ENCODE measurements around the gene SETX.

SETX gene

GRCh38 chr9:132238992-132239391 lies 115.8 kb downstream of the SETX start (continued):
- TF ChIP-seq ZNF280D (tag by site-specific recombination; IDR thresholded peaks at IDR 0.05) (no peak), ZNF785 (tag by site-specific recombination; IDR thresholded peaks at IDR 0.05) (no peak)

- TF ChIP-seq ZNF280C (tag by site-specific recombination; IDR thresholded peaks at IDR 0.05) (no peak), BCL6B (tag by site-specific recombination; IDR thresholded peaks at IDR 0.05) (no peak), ZBTB10 (tag by site-specific recombination; IDR thresholded peaks at IDR 0.05) (no peak), ZBTB44 (tag by site-specific recombination; IDR thresholded peaks at IDR 0.05) (no peak), ZNF366 (tag by site-specific recombination; conservative IDR thresholded peaks at IDR 0.05) (no peak), ZNF658 (tag by site-specific recombination; IDR thresholded peaks at IDR 0.05) (no peak), ZNF354C (tag by site-specific recombination; IDR thresholded peaks at IDR 0.05; ENCODE audit: borderline replicate concordance, low read depth) (no peak), ZNF433 (tag by site-specific recombination; IDR thresholded peaks at IDR 0.05; ENCODE audit: low read depth) (no peak), KLF7 (tag by site-specific recombination; IDR thresholded peaks at IDR 0.05; ENCODE audit: borderline replicate concordance) (no peak), ZNF121 (tag by site-specific recombination; IDR thresholded peaks at IDR 0.05) (no peak), ZNF18 (tag by site-specific recombination; IDR thresholded peaks at IDR 0.05) (no peak), ZNF473 (tag by site-specific recombination; IDR thresholded peaks at IDR 0.05) (no peak), ZNF19 (tag by site-specific recombination; IDR thresholded peaks at IDR 0.05; ENCODE audit: low read depth) (no peak)
- Histone ChIP-seq H3K4me1 (ENCODE audit: control insufficient read depth, insufficient read depth, low read length) (peaks cover 2% of the 10 kb centered on the region; the same call in 1 of the 2 replicates), H3K27ac (ENCODE audit: extremely low read depth, low read depth, low read length) (no peak overlapping the region), H3K4me3 (ENCODE audit: low read depth, low read length) (no peak overlapping the region), H3K36me3 (ENCODE audit: control insufficient read depth in 2 of 2, insufficient read depth in 1 of 2, low read length in 2 of 2) (no peaks in the 10 kb centered on the region), H3K9me3 (ENCODE audit: control insufficient read depth, insufficient read depth, low read depth, low read length) (no peaks in the 10 kb centered on the region)
- POLR2A ChIA-PET, result interaction anchor here (1.0 to 1.2 kb wide), 2 partner anchors 22 to 116 kb away, joined by 3 to 4 read pairs; partner anchors contain the start of gene SETX
- CTCF ChIA-PET, result interaction anchor here (0.6 to 9.9 kb wide), 16 partner anchors 12 to 1634 kb away, joined by 3 to 382 read pairs (median 5); partner anchors contain the start of gene NTNG2
These were observed 116.5 kb downstream of the SETX start for GRCh38 chr9:132238026-132238972.

Measured in HEK293 (cell line).